ENCODE data around the gene ALKBH6.

DNA sequence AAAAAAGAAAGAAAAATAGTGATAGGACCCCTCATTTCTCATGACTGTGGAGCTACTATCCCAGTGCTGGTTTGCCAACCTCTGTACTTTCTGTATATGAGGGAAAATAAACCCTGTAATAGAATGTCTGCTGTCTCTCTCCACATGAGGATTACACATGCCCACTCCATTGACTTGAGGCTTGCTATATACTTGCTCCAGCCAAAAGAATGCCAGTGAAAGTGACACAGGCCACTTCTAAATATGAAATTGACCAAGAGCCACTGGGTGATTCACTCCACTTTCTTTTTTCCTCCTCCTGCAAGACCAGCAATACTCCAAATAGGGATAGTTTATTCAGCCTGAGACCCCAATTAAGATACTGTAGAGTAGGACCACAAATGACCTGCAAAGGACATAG lies 33.8 kb upstream of the ALKBH6 start:
- TF ChIP-seq, protein P1, sequence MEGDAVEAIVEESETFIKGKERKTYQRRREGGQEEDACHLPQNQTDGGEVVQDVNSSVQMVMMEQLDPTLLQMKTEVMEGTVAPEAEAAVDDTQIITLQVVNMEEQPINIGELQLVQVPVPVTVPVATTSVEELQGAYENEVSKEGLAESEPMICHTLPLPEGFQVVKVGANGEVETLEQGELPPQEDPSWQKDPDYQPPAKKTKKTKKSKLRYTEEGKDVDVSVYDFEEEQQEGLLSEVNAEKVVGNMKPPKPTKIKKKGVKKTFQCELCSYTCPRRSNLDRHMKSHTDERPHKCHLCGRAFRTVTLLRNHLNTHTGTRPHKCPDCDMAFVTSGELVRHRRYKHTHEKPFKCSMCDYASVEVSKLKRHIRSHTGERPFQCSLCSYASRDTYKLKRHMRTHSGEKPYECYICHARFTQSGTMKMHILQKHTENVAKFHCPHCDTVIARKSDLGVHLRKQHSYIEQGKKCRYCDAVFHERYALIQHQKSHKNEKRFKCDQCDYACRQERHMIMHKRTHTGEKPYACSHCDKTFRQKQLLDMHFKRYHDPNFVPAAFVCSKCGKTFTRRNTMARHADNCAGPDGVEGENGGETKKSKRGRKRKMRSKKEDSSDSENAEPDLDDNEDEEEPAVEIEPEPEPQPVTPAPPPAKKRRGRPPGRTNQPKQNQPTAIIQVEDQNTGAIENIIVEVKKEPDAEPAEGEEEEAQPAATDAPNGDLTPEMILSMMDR (IDR thresholded peaks at IDR 0.05; ENCODE audit: low read depth, low read length, missing input control), result no peak
- TF ChIP-seq, protein P2, sequence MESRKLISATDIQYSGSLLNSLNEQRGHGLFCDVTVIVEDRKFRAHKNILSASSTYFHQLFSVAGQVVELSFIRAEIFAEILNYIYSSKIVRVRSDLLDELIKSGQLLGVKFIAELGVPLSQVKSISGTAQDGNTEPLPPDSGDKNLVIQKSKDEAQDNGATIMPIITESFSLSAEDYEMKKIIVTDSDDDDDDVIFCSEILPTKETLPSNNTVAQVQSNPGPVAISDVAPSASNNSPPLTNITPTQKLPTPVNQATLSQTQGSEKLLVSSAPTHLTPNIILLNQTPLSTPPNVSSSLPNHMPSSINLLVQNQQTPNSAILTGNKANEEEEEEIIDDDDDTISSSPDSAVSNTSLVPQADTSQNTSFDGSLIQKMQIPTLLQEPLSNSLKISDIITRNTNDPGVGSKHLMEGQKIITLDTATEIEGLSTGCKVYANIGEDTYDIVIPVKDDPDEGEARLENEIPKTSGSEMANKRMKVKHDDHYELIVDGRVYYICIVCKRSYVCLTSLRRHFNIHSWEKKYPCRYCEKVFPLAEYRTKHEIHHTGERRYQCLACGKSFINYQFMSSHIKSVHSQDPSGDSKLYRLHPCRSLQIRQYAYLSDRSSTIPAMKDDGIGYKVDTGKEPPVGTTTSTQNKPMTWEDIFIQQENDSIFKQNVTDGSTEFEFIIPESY (IDR thresholded peaks at IDR 0.05), result no peak
- TF ChIP-seq, protein P3, sequence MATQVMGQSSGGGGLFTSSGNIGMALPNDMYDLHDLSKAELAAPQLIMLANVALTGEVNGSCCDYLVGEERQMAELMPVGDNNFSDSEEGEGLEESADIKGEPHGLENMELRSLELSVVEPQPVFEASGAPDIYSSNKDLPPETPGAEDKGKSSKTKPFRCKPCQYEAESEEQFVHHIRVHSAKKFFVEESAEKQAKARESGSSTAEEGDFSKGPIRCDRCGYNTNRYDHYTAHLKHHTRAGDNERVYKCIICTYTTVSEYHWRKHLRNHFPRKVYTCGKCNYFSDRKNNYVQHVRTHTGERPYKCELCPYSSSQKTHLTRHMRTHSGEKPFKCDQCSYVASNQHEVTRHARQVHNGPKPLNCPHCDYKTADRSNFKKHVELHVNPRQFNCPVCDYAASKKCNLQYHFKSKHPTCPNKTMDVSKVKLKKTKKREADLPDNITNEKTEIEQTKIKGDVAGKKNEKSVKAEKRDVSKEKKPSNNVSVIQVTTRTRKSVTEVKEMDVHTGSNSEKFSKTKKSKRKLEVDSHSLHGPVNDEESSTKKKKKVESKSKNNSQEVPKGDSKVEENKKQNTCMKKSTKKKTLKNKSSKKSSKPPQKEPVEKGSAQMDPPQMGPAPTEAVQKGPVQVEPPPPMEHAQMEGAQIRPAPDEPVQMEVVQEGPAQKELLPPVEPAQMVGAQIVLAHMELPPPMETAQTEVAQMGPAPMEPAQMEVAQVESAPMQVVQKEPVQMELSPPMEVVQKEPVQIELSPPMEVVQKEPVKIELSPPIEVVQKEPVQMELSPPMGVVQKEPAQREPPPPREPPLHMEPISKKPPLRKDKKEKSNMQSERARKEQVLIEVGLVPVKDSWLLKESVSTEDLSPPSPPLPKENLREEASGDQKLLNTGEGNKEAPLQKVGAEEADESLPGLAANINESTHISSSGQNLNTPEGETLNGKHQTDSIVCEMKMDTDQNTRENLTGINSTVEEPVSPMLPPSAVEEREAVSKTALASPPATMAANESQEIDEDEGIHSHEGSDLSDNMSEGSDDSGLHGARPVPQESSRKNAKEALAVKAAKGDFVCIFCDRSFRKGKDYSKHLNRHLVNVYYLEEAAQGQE (IDR thresholded peaks at IDR 0.05), result no peak
- TF ChIP-seq FOXA1 (IDR thresholded peaks at IDR 0.05) (no peak), HNF4A (conservative IDR thresholded peaks at IDR 0.05) (no peak), RAD21 (IDR thresholded peaks at IDR 0.05) (no peak)
